ENCODE results near the gene SLC39A8.
"Not testable (repeated sequence)": the region's sequence is repeated elsewhere in the genome, so short reads cannot be mapped to it uniquely, and the experiment has no call there.

The SLC39A8 gene
- 78.2 to 92.2 reads per million in 2 donors for total RNA-seq

DNA sequence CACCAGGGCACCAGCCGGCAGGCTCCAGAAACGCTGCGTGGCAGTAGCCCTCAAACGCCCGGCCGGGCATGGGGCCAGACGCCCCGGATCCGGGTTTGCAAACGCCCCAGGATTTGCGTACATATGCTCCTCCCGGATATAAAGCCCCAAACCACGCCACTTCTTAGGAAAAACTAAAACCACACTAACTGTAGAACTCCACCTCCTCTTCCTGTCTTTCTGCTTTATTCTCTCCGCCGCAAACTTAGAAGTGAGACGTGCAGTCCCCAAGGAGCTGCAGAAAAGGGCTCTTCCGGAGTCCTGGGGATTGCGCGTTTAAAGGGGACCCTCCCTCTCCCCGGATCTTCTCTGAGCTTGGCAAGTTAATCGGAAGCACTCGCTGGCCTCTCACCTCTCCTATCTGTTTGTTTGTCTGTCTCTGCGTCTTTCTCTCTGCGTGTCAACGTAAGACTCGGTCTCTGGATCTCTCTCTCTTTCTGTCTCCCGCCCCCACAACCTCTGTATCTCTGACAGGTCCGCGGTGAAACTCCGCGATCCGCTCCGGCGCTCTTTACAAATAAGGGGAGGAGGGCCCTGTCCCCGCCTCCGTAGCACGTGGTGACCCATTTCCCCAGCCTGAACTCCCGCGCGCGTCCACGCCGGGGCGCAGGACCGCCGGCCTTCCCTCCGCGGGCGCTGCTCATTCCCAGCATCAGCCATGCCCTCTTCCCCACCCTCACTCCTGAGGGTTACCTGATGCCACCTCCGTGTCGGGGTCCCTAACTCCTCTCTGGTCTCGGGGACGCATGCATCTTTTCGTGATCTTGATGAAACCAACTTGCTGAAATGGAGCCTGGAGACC is at the start of gene SLC39A8:
TSS of gene SLC39A8 (minus strand) at position 529 of the 841 bp plus-strand sequence. CDS start 820 bp downstream, outside the sequence.
- peak; percentile 77 for DNase-seq

- no peak for DNase-seq
Measured at GRCh38 chr4:102392033-102392744, 46.9 kb upstream of the SLC39A8 start.

GRCh38 chr4:102390438-102390837 is 45.2 kb upstream of the SLC39A8 start:
- DNase-seq = no peak

- DNase-seq = no peak
Measured at GRCh38 chr4:102388611-102389010, 43.3 kb upstream of the SLC39A8 start.

GRCh38 chr4:102387552-102388150 is 42.4 kb upstream of the SLC39A8 start:
- DNase-seq = no peak

DNA sequence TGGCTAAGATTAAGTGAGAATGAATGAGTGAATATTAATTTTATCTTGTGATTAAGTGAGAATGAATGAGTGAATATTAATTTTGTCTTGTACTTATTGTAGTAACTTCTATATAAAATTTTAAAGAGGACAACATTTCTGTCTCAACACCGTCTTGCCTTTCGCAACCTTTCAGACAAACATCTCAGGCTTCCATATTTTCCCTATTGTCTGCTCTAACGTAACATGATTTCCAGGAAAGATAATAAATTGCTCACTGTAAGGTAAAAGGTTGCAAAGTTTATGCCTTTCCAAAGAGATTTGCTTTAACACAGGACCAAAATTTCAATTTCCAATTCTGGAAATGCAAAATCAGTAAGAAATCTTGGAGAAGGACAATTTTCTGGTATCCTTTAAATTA is 41.7 kb upstream of the SLC39A8 start:
- DNase-seq = no peak

DNA sequence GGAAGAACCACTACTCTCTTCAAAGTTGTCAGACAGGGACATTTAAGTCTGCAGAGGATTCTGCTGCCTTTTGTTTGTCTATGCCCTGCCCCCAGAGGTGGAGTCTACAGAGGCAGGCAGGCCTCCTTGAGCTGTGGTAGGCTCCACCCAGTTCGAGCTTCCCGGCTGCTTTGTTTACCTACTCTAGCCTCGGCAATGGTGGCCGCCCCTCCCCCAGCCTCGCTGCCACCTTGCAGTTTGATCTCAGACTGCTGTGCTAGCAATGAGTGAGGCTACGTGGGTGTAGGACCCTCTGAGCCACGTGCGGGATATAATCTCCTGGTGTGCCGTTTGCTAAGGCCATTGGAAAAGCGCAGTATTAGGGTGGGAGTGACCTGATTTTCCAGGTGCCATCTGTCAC is 35.0 kb upstream of the SLC39A8 start:
- not testable (repeated sequence) for DNase-seq

DNA sequence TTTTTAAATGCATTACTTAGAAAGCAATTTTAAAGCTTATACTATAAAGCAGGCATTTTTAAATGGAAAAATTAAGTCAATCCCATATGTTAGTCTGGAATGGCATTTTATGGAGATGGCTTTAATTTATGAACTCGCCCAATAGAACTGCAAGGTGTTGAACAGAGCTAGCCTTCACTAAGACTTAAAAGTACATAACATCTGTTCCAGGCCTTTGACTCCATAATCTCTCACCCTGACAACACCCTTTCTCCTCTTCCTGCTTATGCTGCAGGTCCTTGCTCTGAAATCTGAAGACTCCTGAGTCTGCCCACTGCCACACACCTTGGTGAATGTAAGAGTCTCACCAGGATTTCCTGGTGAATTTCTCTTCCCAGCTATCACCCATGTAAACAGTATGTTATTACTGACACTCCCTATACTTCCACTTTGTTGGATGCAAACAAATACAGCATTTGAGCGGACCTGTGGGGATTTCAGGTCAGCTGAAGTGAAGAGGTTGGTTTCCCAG is 17.7 kb upstream of the SLC39A8 start:
- DNase-seq = no peak

- no peak for DNase-seq
Measured at GRCh38 chr4:102358128-102358527, 12.8 kb upstream of the SLC39A8 start.

GRCh38 chr4:102357637-102358036 is 12.4 kb upstream of the SLC39A8 start:
- DNase-seq = not testable (repeated sequence)

- DNase-seq = no peak
Measured at GRCh38 chr4:102356562-102357202, 11.4 kb upstream of the SLC39A8 start.

- no peak for DNase-seq
Measured at GRCh38 chr4:102355748-102356147, 10.5 kb upstream of the SLC39A8 start.

DNA sequence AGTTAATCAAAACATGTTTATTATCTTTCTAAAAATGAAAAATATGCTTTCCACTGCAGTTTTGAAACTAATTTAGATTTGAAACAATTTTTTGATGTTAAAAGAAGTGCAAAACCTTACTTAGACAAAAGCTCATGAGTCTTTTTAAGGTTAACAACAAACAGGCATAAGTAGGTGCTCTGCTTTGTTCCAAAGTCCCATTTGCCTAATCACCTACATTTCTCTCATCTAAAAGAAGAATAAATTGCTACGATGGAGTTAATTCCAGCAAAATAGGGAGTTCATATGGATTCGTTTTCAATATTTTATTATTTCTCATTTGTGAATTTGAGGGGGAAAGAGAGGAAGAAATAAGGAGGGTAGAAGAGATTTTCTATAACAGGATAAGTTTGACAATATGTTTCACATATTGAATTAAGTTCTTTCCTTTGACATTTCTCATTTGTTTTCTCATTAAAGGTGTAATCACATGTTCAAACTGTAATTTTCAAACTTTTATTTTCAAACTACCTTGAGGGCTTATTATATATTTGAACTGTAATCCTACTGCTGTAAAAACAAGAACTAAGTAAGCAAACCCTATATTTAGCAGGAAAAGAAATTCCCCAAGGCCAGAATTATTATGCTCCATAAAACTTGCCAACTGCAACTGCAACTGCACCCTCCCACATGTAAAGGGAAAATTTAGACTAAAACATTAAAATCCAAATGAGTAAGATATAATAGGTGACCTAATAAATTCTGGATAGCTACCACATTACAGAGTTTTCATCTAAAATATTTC is 9.6 kb upstream of the SLC39A8 start:
- DNase-seq = no peak

DNA sequence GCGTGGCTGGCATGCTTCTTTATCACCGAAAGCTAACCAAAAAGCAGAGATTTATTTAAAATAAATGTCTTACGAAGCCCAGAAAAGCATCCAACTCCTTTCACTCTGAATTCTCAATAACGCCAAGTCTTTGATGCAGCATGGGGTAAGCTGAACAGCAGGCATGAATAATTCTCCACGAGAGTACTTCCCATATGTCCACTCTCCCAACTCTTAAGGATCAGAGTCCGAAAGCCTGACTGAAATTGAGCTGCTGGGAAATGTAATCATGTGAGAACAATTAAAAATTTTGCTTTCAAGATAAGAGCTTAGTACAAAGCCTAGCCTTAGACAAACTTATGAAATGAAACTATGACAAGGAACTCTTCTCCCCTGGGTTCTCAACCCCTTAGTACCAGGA is 7.5 kb upstream of the SLC39A8 start:
- no peak for DNase-seq

DNA sequence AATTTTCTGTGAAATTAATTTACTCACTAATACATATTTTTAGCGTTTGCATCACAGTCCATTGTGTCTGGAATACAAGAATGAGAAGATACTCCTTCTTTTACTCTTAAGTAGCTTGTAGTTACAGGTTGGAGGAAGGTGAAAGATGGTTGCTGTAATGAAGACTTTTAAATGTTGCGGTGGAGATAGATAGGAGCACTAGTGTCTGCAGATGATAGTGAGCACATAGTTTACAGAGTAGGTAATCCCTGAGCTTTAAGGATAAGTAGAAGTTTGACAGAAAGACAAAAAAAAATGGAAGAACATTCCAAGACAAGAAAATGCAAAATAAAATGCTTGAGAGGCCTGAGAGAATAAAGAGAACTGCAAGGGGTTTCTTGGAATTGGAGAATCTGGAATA is 5.4 kb upstream of the SLC39A8 start:
- no peak for DNase-seq

DNA sequence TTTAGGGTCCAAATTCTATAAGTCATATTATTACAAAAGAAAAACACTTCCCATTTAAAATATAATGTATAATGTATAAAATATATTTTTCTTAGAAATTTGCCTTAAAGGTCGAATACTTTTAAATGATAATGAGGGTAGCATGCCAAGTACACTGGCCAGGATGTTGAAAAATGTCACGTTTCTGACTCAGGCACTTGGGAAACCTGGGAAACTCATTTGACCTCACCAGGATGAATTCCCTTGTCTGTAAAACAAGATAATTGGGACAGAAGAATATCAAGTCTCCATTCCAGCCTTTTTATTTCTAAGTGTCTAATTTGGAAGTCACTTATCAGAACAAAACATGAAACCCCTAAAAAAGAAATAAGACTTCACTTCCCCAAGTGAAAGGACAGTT is 3.4 kb upstream of the SLC39A8 start:
- no peak for DNase-seq

DNA sequence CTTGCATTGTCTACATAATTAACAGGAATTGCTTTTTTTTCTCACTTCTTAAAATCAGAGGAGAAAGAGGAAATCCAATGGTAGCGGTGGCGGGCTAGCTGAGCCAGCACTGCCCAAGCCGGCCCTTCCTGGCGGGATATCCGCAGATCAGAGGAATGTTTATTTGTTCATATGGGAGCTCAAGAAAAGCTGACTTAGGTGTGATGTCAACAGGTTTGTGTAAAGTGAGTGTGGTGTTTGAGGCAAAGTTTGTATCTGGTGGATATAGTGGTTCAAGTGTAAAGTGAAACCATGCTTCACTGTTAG is 466 bp upstream of the SLC39A8 start:
- no peak for DNase-seq

GRCh38 chr4:102344520-102344953 is 745 bp downstream of the SLC39A8 start:
- peak; percentile 57 for DNase-seq

DNA sequence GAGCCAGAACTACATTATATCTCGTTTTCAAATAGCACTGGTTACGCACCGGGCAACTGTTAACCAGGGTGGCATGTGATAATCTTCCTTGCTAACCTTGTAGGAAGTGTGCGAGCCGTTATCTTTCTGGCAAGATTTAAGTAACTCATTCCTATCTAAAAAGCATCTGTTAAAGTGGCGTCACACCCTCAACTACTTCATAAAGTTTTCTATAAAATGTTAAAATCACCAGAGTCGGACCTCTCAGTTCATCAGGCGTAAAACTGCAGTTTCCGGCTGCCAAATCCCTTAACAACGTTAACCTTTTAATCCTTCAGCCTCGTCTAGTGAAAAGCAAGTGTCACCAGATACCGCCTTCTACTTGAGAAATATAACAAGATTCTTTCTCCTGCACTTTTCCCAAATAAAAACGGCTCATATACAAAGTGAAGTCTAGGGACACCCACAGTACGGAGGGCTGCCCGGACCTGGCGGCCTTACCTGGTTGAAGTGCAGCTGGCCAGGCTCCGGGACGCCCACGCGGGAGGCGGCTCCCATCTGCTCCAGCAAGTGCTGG is 1.2 kb downstream of the SLC39A8 start:
- no peak for DNase-seq

- DNase-seq = no peak
Measured at GRCh38 chr4:102342404-102343074, 2.7 kb downstream of the SLC39A8 start.

DNA sequence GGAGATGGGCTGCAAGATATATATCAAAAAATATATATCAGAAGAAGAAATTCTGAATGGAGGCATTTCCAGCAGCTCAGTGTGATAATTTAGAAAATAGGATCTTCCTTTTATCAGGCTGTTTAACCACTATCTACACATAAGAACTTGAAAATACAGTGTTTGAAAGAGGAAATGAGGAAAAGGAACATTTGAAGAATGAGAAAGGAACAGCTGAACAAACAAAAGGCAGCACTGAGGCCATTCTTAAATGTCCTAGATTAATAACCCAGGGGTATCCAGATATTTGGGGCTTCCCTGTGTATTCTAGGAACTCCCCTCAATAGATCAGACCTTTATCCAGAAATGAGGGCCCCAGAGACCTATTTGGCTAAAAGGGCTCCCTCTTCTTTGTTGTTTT is 4.1 kb downstream of the SLC39A8 start:
- no peak for DNase-seq
